ENCODE measurements around the gene DUS3L. TPM values are rescaled to one million over a fixed set of nuclear protein-coding genes. Genes with fewer than 3 reads are reported as not detected.

Gene DUS3L
- total and polyA plus RNA-seq, 2 of the 8 experiments (the other 6 are each of a cell fraction or from before 2014, with no cell fraction given) = 37.6 to 39.1 TPM

GRCh38 chr19:5773276-5773675 is 17.7 kb downstream of the DUS3L start (continued):
- no peak for TF ChIP-seq ATF2 (IDR thresholded peaks at IDR 0.05; ENCODE audit: low read length)
- TF ChIP-seq USF2 (IDR thresholded peaks at IDR 0.05; ENCODE audit: low read length) = no peak
- no peak for TF ChIP-seq TAF7 (optimal IDR thresholded peaks at IDR 0.05; ENCODE audit: borderline replicate concordance, low read depth, low read length)
- no peak for TF ChIP-seq NRF1 (IDR thresholded peaks at IDR 0.05; ENCODE audit: low read depth, low read length)
- no peak for TF ChIP-seq ATF3 (IDR thresholded peaks at IDR 0.05; ENCODE audit: insufficient read depth, low read depth, low read length)
- TF ChIP-seq TBP (IDR thresholded peaks at IDR 0.05; ENCODE audit: low read depth, low read length) = no peak
- no peak for TF ChIP-seq SRF (IDR thresholded peaks at IDR 0.05; ENCODE audit: low read depth, low read length)
